HG03439 (cell line): ENCODE data around the gene CYP21A2.
"Not testable (repeated sequence)": the region's sequence is repeated elsewhere in the genome, so short reads cannot be mapped to it uniquely, and the experiment has no call there.

Experiments used
- ATAC-seq: cut with Tn5 transposase; IDR thresholded peaks from one replicate; pipeline ENCODE4 v1.9.1; 2021; ENCODE audit warnings: mild to moderate bottlenecking, moderate library complexity; ENCODE audit not compliant: unreplicated experiment

CYP21A2 gene

DNA sequence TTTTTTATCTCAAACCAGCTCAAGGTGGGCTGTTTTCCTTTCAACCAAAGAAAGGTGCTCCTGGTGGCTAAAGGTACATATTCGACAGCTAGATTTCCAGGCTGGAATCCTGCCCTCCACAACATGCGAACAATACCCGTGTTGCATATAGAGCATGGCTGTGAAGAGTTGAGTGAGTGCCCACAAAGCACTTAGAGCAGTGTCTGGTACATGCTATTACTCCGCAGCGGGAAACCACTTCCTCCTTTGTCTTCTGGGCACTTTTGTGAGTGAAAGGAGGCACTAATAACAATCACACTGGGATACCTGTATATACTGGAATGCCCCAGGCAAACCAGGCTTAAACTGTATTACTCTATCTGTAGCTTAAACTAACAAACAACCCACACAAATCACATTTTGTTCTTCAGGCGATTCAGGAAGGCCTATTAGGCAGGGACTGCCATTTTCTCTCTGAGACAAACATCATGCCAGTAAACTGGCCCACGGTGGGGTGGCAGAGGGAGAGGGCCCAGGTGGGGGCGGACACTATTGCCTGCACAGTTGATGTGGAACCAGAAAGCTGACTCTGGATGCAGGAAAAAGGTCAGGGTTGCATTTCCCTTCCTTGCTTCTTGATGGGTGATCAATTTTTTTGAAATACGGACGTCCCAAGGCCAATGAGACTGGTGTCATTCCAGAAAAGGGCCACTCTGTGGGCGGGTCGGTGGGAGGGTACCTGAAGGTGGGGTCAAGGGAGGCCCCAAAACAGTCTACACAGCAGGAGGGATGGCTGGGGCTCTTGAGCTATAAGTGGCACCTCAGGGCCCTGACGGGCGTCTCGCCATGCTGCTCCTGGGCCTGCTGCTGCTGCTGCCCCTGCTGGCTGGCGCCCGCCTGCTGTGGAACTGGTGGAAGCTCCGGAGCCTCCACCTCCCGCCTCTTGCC, at the start of gene CYP21A2:
TSS of gene CYP21A2 (plus strand) at position 818 of the 927 bp plus-strand sequence. CDS start at position 826, 8 bp downstream.
- not testable (repeated sequence) for ATAC-seq

DNA sequence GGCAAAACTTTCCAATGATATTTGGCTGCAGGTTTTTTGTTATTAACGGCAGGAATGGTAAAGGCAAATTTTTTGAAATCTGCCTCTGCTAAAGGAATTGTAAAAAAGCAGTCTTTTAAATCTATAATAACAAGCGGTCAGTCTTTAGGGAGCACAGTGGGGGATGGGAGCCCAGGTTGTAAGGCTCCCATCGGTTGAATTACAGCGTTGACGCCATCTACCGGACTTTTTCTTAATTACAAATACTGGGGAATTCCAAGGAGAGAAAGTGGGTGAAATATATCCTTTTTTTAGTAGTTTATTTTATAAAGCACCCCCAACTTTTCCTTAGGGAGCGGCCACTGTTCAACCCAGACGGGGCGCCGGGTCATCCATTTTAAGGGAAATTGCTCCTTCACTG, 48.9 kb upstream of the CYP21A2 start:
- ATAC-seq, result not testable (repeated sequence)

DNA sequence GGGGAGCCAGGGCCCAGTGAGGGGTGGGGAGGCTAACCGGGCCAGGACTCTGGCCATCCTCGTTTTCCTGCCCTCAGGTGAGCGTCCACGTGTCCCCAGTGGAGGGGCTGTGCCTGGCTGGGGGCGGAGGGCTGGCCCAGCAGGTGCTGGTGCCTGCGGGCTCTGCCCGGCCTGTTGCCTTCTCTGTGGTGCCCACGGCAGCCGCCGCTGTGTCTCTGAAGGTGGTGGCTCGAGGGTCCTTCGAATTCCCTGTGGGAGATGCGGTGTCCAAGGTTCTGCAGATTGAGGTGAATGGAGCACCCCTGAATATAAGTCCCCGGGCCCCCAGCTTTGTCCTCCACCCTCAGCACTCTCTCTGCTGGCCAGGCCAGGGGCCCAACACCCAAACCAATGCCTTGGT, 43.8 kb upstream of the CYP21A2 start:
- not testable (repeated sequence) for ATAC-seq

DNA sequence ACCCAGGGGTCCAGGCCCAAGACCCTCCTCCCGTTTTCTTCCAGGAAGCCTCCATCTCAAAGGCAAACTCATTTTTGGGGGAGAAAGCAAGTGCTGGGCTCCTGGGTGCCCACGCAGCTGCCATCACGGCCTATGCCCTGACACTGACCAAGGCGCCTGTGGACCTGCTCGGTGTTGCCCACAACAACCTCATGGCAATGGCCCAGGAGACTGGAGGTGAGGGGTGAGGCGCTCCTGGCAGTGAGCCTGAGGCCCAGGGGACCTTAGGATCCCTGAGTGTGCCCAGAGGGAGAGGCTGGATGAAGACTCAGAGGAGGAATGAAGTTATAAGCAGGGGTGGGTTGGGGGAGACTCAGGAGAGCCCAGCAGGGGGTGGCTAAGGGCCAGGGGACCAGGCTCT, 41.8 kb upstream of the CYP21A2 start:
- not testable (repeated sequence) for ATAC-seq

DNA sequence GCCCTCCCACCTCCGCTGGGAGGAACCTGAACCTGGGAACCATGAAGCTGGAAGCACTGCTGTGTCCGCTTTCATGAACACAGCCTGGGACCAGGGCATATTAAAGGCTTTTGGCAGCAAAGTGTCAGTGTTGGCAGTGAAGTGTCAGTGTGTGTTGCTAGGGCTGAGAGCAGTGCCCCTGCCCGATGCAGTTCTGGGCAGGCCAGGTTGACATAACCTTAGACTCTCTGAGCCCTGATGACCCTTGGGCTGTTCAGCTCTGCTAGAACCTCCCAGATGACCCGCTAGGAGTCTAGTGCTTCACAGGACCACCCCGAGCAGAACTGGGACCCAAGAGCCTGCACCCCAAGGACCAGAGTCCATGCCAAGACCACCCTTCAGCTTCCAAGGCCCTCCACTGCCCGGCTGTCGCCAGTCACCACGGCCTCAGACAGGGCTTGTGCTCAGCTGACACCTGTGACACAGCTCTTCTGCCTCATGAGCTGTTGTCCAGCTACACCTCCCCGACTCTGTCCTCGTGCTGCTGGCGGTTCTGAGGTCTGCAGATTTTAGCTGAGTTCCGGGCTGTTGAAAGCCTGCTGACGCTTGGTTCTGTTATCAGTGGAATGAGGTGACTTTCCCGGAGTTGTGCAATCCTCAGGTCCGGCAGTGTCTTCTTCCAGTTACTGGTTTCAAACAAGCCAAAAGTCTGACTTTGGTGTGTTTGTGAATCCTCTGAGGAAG, 35.5 kb upstream of the CYP21A2 start:
- ATAC-seq, result not testable (repeated sequence)

DNA sequence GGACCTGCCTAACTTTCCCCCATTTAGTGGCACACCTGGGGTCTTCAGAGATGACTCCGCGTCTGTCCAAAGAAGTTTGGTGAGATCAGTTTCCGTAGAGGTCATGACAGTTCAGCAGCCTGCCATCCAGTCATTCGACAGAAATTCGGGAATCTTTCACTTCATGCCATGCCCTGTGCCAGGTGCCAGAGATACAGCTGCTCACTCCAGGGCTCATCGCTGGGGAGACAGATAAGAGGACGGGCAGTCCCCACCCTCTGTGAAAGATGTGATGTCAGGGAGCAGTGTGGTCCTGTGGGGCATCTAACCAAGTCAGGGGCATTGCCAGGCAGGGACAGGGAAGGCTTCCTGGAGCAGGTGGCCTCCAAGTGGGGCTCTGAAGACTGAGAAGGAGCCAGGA, 34.9 kb upstream of the CYP21A2 start:
- not testable (repeated sequence) for ATAC-seq

DNA sequence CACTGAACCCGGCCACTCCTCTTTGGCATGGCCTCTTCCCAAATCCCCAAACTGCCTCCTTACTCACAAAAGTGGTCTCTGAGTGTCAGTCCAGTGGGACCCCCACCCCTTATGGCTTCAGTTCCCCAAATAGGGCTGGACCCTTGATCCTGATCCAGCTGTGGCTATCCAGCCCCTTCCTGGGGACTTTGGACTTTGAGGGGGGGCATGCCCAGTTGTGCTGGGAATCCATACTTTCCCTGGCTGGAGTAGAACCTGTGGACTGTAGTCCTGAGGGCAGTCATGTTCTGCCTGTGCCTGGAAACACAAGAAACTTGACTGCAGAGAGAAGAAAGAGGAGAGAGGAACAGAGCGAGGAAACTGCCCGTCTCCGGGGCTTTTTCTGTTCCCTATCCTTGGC, 33.8 kb upstream of the CYP21A2 start:
- not testable (repeated sequence) for ATAC-seq

DNA sequence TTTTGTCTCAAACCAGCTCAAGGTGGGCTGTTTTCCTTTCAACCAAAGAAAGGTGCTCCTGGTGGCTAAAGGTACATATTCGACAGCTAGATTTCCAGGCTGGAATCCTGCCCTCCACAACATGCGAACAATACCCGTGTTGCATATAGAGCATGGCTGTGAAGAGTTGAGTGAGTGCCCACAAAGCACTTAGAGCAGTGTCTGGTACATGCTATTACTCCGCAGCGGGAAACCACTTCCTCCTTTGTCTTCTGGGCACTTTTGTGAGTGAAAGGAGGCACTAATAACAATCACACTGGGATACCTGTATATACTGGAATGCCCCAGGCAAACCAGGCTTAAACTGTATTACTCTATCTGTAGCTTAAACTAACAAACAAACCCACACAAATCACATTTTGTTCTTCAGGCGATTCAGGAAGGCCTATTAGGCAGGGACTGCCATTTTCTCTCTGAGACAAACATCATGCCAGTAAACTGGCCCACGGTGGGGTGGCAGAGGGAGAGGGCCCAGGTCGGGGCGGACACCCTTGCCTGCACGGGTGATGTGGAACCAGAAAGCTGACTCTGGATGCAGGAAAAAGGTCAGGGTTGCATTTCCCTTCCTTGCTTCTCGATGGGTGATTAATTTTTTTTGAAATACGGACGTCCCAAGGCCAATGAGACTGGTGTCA, 33.2 kb upstream of the CYP21A2 start:
- not testable (repeated sequence) for ATAC-seq

DNA sequence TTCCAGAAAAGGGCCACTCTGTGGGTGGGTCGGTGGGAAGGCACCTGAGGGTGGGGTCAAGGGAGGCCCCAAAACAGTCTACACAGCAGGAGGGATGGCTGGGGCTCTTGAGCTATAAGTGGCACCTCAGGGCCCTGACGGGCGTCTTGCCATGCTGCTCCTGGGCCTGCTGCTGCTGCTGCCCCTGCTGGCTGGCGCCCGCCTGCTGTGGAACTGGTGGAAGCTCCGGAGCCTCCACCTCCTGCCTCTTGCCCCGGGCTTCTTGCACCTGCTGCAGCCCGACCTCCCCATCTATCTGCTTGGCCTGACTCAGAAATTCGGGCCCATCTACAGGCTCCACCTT, 32.7 kb upstream of the CYP21A2 start:
- ATAC-seq, result not testable (repeated sequence)

DNA sequence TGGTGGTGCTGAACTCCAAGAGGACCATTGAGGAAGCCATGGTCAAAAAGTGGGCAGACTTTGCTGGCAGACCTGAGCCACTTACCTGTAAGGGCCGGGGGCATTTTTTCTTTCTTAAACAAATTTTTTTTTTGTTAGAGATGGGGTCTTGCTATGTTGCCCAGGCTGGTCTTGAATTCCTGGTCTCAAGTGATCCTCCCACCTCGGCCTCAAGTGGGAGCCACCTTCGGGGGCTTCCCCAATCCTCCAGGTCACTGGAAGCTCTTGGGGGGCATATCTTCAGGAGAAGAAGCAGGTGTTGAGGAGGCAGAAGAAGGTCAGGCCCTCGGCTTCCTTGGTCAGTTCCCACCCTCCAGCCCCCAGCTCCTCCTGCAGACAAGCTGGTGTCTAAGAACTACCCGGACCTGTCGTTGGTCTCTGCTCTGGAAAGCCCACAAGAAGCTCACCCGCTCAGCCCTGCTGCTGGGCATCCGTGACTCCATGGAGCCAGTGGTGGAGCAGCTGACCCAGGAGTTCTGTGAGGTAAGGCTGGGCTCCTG, 32.2 kb upstream of the CYP21A2 start:
- ATAC-seq, result not testable (repeated sequence)

DNA sequence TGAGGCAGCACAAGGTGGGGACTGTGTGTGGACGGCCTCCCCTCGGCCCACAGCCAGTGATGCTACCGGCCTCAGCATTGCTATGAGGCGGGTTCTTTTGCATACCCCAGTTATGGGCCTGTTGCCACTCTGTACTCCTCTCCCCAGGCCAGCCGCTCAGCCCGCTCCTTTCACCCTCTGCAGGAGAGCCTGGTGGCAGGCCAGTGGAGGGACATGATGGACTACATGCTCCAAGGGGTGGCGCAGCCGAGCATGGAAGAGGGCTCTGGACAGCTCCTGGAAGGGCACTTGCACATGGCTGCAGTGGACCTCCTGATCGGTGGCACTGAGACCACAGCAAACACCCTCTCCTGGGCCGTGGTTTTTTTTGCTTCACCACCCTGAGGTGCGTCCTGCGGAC, 31.1 kb upstream of the CYP21A2 start:
- not testable (repeated sequence) for ATAC-seq

DNA sequence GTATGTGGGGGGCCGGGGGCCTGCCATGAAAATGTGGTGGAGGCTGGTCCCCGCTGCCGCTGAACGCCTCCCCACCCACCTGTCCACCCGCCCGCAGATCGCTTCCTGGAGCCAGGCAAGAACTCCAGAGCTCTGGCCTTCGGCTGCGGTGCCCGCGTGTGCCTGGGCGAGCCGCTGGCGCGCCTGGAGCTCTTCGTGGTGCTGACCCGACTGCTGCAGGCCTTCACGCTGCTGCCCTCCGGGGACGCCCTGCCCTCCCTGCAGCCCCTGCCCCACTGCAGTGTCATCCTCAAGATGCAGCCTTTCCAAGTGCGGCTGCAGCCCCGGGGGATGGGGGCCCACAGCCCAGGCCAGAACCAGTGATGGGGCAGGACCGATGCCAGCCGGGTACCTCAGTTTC, 30.2 kb upstream of the CYP21A2 start:
- not testable (repeated sequence) for ATAC-seq

DNA sequence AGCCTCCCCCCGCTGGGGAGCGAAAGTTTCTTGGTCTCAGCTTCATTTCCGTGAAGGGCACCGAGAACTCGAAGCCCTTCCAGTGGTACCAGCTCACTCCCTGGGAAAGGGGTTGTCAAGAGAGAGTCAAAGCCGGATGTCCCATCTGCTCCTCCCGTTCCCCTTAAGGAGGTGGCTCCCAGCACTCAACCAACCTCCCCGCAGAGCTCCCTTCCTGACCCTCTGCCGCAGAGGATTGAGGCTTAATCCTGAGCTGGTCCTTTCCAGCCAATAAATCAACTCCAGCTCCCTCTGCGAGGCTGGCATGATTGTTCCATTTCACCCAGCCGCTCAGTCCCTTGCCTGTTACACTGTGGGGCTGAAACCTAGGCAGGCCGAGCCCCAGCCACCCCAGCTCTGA, 29.6 kb upstream of the CYP21A2 start:
- ATAC-seq, result not testable (repeated sequence)

DNA sequence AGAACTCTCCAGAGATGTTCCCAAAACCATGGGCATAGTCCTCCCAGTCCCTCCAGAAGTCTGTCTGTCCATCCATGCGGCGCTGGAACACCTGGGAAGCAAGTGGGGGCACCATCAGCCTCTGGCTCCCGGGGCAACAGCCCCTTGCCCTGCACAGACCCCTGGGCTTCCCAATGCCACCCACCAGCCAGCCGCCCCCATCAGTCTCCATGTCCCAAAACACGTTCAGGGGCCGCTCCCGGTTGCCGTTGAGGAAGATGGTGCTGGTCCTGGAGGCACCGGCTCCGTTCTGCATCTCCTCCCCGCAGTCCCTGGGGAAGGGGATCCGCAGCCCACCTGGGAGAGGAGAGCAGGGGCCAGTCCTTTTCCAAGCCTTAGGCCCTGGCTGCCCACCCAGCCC, 28.7 kb upstream of the CYP21A2 start:
- not testable (repeated sequence) for ATAC-seq

DNA sequence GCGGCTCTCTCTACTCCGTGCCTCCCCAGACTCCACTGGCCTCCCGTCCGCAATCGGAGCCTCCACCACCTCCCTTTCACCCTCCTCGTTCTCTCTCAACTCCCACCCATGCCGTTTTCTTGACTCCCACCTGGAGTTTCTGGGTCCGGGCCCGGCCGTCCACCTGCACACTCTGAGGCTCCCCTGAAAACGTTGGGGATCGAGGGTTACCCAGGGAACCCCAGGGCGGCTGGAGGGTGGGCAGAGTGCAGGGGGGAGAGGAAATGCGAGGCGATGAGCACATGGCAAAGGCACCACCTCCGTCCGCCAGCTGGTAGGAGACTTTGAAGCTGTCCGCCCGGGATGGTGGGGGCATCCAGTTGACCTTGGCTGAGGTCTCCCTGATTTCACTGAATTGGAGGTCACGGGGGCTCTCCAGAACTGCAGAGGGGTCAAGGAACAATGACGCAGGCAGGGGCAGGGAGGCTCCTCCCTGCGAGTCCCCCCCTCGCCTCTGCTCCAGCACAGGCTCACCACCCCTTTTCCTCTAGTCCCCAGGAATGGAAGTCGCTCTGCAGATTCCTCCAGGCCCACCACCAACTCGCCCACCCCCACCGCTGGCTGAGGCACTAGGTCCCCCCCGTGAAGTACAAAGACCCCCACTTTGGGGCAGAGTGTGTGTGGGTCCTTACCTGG, 27.2 kb upstream of the CYP21A2 start:
- ATAC-seq, result not testable (repeated sequence)

DNA sequence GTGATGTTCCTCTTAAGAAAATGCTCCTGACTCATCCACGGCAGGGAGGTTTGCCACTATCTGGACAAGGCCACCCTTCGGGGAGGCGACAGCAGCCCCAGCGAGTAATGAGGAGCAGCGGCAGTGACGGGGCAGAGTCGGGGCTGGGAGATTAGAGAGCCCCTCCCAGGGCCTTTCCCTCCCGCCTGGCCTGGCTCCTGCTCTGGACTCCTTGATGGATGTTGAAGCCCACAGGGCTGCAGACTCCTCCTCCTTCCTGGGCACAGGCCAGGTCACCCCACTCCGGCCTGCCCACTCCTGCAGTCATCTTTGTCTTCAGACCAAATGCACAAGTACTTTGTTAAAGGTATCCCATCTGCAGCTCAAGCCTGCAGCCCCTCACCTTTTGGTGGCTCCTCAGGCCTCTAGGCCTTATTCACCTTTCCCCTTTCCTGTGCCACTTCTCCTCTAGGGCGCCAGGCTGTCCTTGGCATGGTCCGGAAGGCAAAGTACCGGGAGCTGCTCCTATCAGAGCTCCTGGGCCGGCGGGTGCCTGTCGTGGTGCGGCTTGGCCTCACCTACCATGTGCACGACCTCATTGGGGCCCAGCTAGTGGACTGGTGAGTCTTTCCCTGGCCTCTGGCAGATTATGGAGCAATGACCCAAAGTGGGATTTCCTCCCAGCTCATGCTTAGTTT, 25.1 kb upstream of the CYP21A2 start:
- not testable (repeated sequence) for ATAC-seq

DNA sequence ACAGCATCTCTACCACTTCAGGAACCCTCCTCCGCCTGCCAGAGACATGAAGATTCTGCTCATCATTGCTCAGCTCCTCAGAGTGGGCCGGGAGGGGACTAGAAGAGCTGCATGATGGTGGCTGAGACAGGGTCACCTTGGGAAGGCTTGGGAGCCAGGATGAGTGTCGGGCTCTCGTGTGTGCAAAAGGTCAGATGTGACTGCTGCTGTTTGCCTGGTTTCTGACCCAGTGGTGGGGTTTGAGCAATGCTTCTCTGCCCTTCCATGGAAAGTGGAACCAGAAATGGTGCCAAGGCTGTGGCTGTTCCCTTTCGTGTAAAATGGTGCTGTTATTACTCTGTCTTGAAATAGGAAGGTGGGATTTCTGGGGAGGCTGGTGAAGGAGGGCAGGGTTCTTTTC, 24.5 kb upstream of the CYP21A2 start:
- ATAC-seq, result not testable (repeated sequence)

DNA sequence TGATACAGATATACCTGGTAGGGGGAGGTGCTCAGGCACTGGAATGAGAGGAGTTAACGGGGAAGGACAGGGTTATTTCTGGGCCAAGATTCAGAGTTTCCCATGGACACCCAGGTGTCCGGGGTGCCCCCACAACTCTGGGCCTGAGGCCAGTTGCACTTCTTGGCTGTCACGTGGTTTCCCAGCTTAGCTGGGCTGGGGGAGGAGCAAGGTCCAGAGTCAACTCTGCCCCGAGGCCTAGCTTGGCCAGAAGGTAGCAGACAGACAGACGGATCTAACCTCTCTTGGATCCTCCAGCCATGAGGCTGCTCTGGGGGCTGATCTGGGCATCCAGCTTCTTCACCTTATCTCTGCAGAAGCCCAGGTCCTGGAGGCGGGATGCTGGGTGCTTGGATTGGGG, 23.7 kb upstream of the CYP21A2 start, which contains the start of gene C4B:
TSS of gene C4B (plus strand) at position 249 of the 400 bp plus-strand sequence. CDS start at position 300, 51 bp downstream.
- ATAC-seq, result not testable (repeated sequence)

DNA sequence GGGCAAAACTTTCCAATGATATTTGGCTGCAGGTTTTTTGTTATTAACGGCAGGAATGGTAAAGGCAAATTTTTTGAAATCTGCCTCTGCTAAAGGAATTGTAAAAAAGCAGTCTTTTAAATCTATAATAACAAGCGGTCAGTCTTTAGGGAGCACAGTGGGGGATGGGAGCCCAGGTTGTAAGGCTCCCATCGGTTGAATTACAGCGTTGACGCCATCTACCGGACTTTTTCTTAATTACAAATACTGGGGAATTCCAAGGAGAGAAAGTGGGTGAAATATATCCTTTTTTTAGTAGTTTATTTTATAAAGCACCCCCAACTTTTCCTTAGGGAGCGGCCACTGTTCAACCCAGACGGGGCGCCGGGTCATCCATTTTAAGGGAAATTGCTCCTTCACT, 16.1 kb upstream of the CYP21A2 start:
- ATAC-seq, result not testable (repeated sequence)

DNA sequence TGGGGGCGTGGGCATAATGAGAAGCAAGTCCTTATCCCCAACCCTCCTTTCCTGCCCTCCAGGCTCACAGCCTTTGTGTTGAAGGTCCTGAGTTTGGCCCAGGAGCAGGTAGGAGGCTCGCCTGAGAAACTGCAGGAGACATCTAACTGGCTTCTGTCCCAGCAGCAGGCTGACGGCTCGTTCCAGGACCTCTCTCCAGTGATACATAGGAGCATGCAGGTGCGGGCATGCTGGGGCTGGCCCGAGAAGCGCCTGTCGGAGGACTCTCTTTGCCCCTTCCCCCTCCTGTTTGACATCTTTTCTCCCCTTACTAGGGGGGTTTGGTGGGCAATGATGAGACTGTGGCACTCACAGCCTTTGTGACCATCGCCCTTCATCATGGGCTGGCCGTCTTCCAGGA, 9.6 kb upstream of the CYP21A2 start:
- not testable (repeated sequence) for ATAC-seq
